Measurements from ENCODE around the gene AHCYL2. TPM values are rescaled to one million over a fixed set of nuclear protein-coding genes. Genes with fewer than 3 reads are reported as not detected.
"Not testable (repeated sequence)": the region's sequence is repeated elsewhere in the genome, so short reads cannot be mapped to it uniquely, and the experiment has no call there.

Gene AHCYL2
- polyA plus RNA-seq, 1 experiment = 13.3 TPM

GRCh38 chr7:129368389-129368986 lies 143.7 kb downstream of the AHCYL2 start:
- ChIA-PET POLR2A (interaction anchor here (0.7 kb wide), 1 partner anchor 275 kb away, joined by 4 read pairs; no protein-coding TSS in a partner anchor), CTCF (interaction anchor here (0.6 to 4.2 kb wide), 53 partner anchors 9 to 642 kb away, joined by 3 to 175 read pairs (median 6); partner anchors contain the start of gene STRIP2)
- Histone ChIP-seq H3K4me3 (ENCODE audit: low read depth, low read length) (no peak overlapping the region), H3K27me3 (ENCODE audit: control insufficient read depth, insufficient read depth, low read length) (no peaks in the 10 kb centered on the region), H3K9me3 (ENCODE audit: control insufficient read depth, insufficient read depth, low read length) (no peaks in the 10 kb centered on the region), H3K27ac (ENCODE audit: low read depth, low read length) (no peak overlapping the region)
- TF ChIP-seq, protein P1, sequence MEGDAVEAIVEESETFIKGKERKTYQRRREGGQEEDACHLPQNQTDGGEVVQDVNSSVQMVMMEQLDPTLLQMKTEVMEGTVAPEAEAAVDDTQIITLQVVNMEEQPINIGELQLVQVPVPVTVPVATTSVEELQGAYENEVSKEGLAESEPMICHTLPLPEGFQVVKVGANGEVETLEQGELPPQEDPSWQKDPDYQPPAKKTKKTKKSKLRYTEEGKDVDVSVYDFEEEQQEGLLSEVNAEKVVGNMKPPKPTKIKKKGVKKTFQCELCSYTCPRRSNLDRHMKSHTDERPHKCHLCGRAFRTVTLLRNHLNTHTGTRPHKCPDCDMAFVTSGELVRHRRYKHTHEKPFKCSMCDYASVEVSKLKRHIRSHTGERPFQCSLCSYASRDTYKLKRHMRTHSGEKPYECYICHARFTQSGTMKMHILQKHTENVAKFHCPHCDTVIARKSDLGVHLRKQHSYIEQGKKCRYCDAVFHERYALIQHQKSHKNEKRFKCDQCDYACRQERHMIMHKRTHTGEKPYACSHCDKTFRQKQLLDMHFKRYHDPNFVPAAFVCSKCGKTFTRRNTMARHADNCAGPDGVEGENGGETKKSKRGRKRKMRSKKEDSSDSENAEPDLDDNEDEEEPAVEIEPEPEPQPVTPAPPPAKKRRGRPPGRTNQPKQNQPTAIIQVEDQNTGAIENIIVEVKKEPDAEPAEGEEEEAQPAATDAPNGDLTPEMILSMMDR (IDR thresholded peaks at IDR 0.05; ENCODE audit: low read depth, low read length) = no peak
- no peak for DNase-seq (ENCODE audit: low read depth, low spot score)

- ChIA-PET POLR2A (interaction anchor here (1.1 to 1.5 kb wide), 2 partner anchors 65 to 144 kb away, joined by 4 to 8 read pairs; partner anchors contain the start of genes AHCYL2 and STRIP2), CTCF (interaction anchor here (0.7 to 2.6 kb wide), 6 partner anchors 9 to 275 kb away, joined by 4 to 18 read pairs (median 6); no protein-coding TSS in a partner anchor)
- not testable (repeated sequence) for H3K27ac ChIP-seq (ENCODE audit: low read depth, low read length); H3K4me3 ChIP-seq (ENCODE audit: low read depth, low read length); DNase-seq (ENCODE audit: low read depth, low spot score); H3K27me3 ChIP-seq (ENCODE audit: control insufficient read depth, insufficient read depth, low read length); H3K9me3 ChIP-seq (ENCODE audit: control insufficient read depth, insufficient read depth, low read length)
Measured at GRCh38 chr7:129369447-129369846, 144.6 kb downstream of the AHCYL2 start.

GRCh38 chr7:129370812-129371211 lies 146.0 kb downstream of the AHCYL2 start:
- no peak overlapping the region for H3K4me3 ChIP-seq (ENCODE audit: low read depth, low read length)
- ChIA-PET POLR2A (interaction anchor here (1.5 kb wide), 1 partner anchor 63 kb away, joined by 8 read pairs; the partner anchor contains the start of gene STRIP2), CTCF (interaction anchor here (0.6 to 2.6 kb wide), 6 partner anchors 8 to 153 kb away, joined by 3 to 18 read pairs (median 7); partner anchors contain the start of gene STRIP2)
- no peaks in the 10 kb centered on the region for H3K27me3 ChIP-seq (ENCODE audit: control insufficient read depth, insufficient read depth, low read length)
- H3K27ac ChIP-seq (ENCODE audit: low read depth, low read length) = no peak overlapping the region
- TF ChIP-seq, protein P1 (IDR thresholded peaks at IDR 0.05; ENCODE audit: low read depth, low read length) = no peak
- DNase-seq (ENCODE audit: low read depth, low spot score) = no peak
- no peaks in the 10 kb centered on the region for H3K9me3 ChIP-seq (ENCODE audit: control insufficient read depth, insufficient read depth, low read length)

DNA sequence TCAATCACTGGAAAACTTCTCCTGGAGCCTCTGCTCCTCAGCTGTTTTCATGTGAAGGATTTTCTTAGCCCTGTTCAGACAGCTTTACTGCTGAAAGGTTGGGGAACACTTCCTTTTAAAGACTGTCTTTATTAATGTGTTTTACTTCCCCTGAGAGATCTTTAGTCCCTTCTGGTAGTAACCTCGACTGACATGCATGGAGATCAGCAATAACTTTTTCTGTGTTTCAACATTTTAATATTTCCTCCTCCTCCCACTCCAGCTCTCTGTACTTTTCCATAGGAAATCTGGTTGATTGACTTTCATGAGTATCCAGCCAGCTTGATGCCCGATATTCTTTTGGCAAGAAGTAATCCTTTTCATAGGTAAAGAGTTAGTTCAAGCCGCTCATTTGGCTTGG lies 146.7 kb downstream of the AHCYL2 start:
- Histone ChIP-seq H3K27ac (ENCODE audit: low read depth, low read length) (no peak overlapping the region), H3K4me3 (ENCODE audit: low read depth, low read length) (no peak overlapping the region), H3K27me3 (ENCODE audit: control insufficient read depth, insufficient read depth, low read length) (no peaks in the 10 kb centered on the region), H3K9me3 (ENCODE audit: control insufficient read depth, insufficient read depth, low read length) (no peaks in the 10 kb centered on the region)
- CTCF ChIA-PET = interaction anchor here (1.4 to 2.6 kb wide), 3 partner anchors 28 to 153 kb away, joined by 8 to 18 read pairs (median 13); no protein-coding TSS in a partner anchor
- DNase-seq (ENCODE audit: low read depth, low spot score) = no peak
- TF ChIP-seq, protein P1 (IDR thresholded peaks at IDR 0.05; ENCODE audit: low read depth, low read length) = no peak
- POLR2A ChIA-PET = no interaction called here

DNA sequence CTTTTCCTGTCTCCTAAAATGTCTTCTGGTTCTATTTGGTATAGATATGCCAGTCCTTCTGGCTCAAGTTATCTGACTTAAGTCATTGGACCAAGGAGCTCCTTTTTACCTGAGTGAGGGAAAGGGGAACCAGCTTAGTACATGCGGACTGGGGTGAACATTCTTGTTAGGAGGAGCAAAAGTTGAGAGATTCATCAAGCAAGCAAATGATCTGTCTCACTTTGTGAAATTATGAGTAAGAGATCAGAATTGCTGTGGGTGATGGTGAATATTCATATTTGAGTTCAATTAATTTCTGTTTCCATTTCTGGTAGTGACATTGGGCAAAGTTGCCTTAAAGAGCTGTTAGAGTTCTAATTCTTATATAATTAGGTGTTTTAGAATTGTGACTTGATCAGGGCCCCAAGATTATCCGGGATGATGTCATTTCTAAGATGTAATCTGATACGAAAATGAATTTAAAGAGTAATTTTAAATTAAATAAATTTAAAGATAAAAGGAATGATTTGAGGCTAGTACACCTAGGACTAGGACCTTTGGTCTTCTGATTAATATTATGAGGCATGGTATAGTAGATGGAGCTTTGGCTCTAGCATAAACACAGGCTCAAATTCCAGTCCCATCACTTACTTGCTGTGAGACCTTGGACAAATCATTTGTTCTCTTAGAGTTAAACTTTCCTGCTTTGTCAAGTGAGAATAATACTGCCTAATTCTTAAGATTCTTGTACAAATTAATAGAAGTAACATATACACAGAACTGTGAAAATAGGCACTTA lies 149.0 kb downstream of the AHCYL2 start:
- DNase-seq (ENCODE audit: low read depth, low spot score) = no peak
- Histone ChIP-seq H3K9me3 (ENCODE audit: control insufficient read depth, insufficient read depth, low read length) (no peaks in the 10 kb centered on the region), H3K4me3 (ENCODE audit: low read depth, low read length) (no peak overlapping the region), H3K27ac (ENCODE audit: low read depth, low read length) (no peak overlapping the region), H3K27me3 (ENCODE audit: control insufficient read depth, insufficient read depth, low read length) (no peaks in the 10 kb centered on the region)
- TF ChIP-seq, protein P1 (IDR thresholded peaks at IDR 0.05; ENCODE audit: low read depth, low read length) = no peak
- CTCF ChIA-PET = interaction anchor here (1.4 to 1.5 kb wide), 3 partner anchors 31 to 451 kb away, joined by 4 to 7 read pairs (median 5); no protein-coding TSS in a partner anchor
- POLR2A ChIA-PET = no interaction called here
